ENCODE data around the gene WDR20. TPM values are rescaled to one million over a fixed set of nuclear protein-coding genes. Genes with fewer than 3 reads are reported as not detected.

Gene WDR20
- total and polyA plus RNA-seq, 10 of the 15 experiments (the other 5 are each of a cell fraction or from before 2014, with no cell fraction given), result 9.1 to 25.9 (median 18.4) TPM

- no peak for ATAC-seq
- CTCF ChIA-PET, result interaction anchor here (0.5 to 1.5 kb wide), 2 partner anchors 75 to 78 kb away, joined by 3 read pairs; no protein-coding TSS in a partner anchor
- no TSS peak for BruUV-seq (replicated peaks)
- Histone ChIP-seq H3K36me3 (ENCODE audit: control insufficient read depth in 2 of 2, insufficient read depth in 2 of 2, low read length in 1 of 2) (no peaks in the 10 kb centered on the region), H3K79me2 (ENCODE audit: control insufficient read depth, insufficient read depth, low read length) (no peaks in the 10 kb centered on the region), H3K27me3 (replicated peaks in 1 of 2; ENCODE audit: control insufficient read depth in 2 of 2, insufficient read depth in 2 of 2, low read length in 1 of 2) (no peaks in the 10 kb centered on the region), H2AFZ (ENCODE audit: control insufficient read depth, low read depth, low read length) (no peak overlapping the region), H3K9ac (ENCODE audit: control insufficient read depth, insufficient read depth, low read length) (no peak overlapping the region), H3K9me3 (replicated peaks; ENCODE audit: control insufficient read depth, insufficient read depth, low read length) (no peaks in the 10 kb centered on the region; the same call in 2 of the 3 replicates), H4K20me1 (ENCODE audit: control insufficient read depth, insufficient read depth) (no peaks in the 10 kb centered on the region), H3K4me3 (no peak overlapping the region), H3K4me1 (ENCODE audit: control insufficient read depth, insufficient read depth, low read length) (no peaks in the 10 kb centered on the region), H3K27ac (ENCODE audit: control insufficient read depth, insufficient read depth) (no peak overlapping the region), H3K4me2 (ENCODE audit: control insufficient read depth, insufficient read depth) (no peak overlapping the region)
- in situ Hi-C loops (cut with MboI) (loop anchor here (5.0 kb wide), 1 partner anchor 74 kb away; no protein-coding TSS in a partner anchor), intact Hi-C loops (cut with micrococcal nuclease; ENCODE audit: unreplicated experiment) (no loop called here)
- WGBS (ENCODE audit: insufficient coverage, insufficient replicate concordance, low lambda C conversion rate, missing lambda C conversion rate), result 48% methylated on average over 3 of the region's 3 CpGs
- no peak for FAIRE-seq
- RAD21 ChIA-PET (ENCODE audit: unreplicated experiment), result no interaction called here
- DNase-seq (ENCODE audit: low read depth, low spot score), result no peak
- POLR2A ChIA-PET, result no interaction called here
- SMC1A ChIA-PET (ENCODE audit: uncharacterized antibody, unreplicated experiment), result no interaction called here
- TF ChIP-seq, protein P1, sequence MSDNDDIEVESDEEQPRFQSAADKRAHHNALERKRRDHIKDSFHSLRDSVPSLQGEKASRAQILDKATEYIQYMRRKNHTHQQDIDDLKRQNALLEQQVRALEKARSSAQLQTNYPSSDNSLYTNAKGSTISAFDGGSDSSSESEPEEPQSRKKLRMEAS (IDR thresholded peaks at IDR 0.05; ENCODE audit: low read depth, low read length), result no peak
- TF ChIP-seq FOXK2 (IDR thresholded peaks at IDR 0.05), result no peak
- no peak for TF ChIP-seq ATF7 (IDR thresholded peaks at IDR 0.05; ENCODE audit: low read depth)
- TF ChIP-seq TBL1XR1 (IDR thresholded peaks at IDR 0.05; ENCODE audit: low read depth, low read length), result no peak
- no peak for TF ChIP-seq SMC3 (IDR thresholded peaks at IDR 0.05; ENCODE audit: borderline replicate concordance, low read length)
- no peak for TF ChIP-seq EP300 (IDR thresholded peaks at IDR 0.05; ENCODE audit: borderline replicate concordance in 1 of 2, control insufficient read depth in 1 of 2, low read depth in 2 of 2, low read length in 2 of 2)
- TF ChIP-seq MEF2B (IDR thresholded peaks at IDR 0.05; ENCODE audit: partially characterized antibody, poor library complexity, severe bottlenecking), result no peak
- TF ChIP-seq PAX5 (IDR thresholded peaks at IDR 0.05; ENCODE audit: borderline replicate concordance, low read depth, low read length), result no peak
- no peak for TF ChIP-seq IKZF1 (conservative IDR thresholded peaks at IDR 0.05)
- no peak for TF ChIP-seq ETV6 (conservative IDR thresholded peaks at IDR 0.05 in 1 of 2, IDR thresholded peaks at IDR 0.05 in 1 of 2; ENCODE audit: borderline replicate concordance in 1 of 2, low read depth in 1 of 2)
- no peak for TF ChIP-seq POLR2A (IDR thresholded peaks at IDR 0.05; ENCODE audit: low read depth, low read length)
- no peak for TF ChIP-seq CHD1 (IDR thresholded peaks at IDR 0.05; ENCODE audit: low read depth, low read length)
- TF ChIP-seq, protein P2, sequence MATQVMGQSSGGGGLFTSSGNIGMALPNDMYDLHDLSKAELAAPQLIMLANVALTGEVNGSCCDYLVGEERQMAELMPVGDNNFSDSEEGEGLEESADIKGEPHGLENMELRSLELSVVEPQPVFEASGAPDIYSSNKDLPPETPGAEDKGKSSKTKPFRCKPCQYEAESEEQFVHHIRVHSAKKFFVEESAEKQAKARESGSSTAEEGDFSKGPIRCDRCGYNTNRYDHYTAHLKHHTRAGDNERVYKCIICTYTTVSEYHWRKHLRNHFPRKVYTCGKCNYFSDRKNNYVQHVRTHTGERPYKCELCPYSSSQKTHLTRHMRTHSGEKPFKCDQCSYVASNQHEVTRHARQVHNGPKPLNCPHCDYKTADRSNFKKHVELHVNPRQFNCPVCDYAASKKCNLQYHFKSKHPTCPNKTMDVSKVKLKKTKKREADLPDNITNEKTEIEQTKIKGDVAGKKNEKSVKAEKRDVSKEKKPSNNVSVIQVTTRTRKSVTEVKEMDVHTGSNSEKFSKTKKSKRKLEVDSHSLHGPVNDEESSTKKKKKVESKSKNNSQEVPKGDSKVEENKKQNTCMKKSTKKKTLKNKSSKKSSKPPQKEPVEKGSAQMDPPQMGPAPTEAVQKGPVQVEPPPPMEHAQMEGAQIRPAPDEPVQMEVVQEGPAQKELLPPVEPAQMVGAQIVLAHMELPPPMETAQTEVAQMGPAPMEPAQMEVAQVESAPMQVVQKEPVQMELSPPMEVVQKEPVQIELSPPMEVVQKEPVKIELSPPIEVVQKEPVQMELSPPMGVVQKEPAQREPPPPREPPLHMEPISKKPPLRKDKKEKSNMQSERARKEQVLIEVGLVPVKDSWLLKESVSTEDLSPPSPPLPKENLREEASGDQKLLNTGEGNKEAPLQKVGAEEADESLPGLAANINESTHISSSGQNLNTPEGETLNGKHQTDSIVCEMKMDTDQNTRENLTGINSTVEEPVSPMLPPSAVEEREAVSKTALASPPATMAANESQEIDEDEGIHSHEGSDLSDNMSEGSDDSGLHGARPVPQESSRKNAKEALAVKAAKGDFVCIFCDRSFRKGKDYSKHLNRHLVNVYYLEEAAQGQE (IDR thresholded peaks at IDR 0.05; ENCODE audit: low read depth, low read length), result no peak
- no peak for TF ChIP-seq KAT2A (conservative IDR thresholded peaks at IDR 0.05; ENCODE audit: control insufficient read depth, low read depth, low read length)
Observed at GRCh38 chr14:102238766-102239165, 99.1 kb downstream of the WDR20 start.

Data from GM12878 (cell line).